ENCODE results near the gene UTP18.

DNA sequence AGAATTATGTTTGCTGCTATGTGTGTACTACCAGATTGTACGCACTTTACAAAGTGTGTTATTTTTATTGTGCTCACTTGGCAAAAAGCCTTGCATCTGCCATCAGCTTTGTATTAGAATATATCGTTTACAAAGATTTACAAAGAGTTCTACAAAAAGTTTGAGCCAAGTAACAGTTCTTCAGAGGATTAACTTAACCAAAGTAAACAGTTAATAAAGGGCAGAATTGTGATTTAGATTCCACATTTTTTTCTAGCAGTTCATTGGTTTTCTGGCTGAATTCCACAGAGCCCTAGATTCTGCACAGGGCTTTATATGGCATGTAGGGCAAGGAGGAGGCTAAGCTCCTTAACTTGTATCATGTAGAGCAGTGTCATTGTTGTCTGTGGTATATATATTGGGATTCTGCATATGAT is 29.4 kb downstream of the UTP18 start:
- TF ChIP-seq, protein P1, sequence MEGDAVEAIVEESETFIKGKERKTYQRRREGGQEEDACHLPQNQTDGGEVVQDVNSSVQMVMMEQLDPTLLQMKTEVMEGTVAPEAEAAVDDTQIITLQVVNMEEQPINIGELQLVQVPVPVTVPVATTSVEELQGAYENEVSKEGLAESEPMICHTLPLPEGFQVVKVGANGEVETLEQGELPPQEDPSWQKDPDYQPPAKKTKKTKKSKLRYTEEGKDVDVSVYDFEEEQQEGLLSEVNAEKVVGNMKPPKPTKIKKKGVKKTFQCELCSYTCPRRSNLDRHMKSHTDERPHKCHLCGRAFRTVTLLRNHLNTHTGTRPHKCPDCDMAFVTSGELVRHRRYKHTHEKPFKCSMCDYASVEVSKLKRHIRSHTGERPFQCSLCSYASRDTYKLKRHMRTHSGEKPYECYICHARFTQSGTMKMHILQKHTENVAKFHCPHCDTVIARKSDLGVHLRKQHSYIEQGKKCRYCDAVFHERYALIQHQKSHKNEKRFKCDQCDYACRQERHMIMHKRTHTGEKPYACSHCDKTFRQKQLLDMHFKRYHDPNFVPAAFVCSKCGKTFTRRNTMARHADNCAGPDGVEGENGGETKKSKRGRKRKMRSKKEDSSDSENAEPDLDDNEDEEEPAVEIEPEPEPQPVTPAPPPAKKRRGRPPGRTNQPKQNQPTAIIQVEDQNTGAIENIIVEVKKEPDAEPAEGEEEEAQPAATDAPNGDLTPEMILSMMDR (IDR thresholded peaks at IDR 0.05), result no peak
- TF ChIP-seq POLR2A (IDR thresholded peaks at IDR 0.05), result no peak
- no peak for TF ChIP-seq POLR2AphosphoS5 (IDR thresholded peaks at IDR 0.05)

Data from stomach (tissue), 4 donors.